Caki2 (cell line): ENCODE data around the gene UPP1. TPM values are rescaled to one million over a fixed set of nuclear protein-coding genes. Genes with fewer than 3 reads are reported as not detected.
"Not testable (repeated sequence)": the region's sequence is repeated elsewhere in the genome, so short reads cannot be mapped to it uniquely, and the experiment has no call there.

ENCODE experiments used
- DNase-seq: peaks from one replicate; pipeline ENCODE4 v3.0.0-alpha.2; 2015; ENCODE audit warnings: low read depth
- in situ Hi-C: cut with HindIII; loops from 2 replicates; pipeline ENCODE4 v1.10.0; 2016; ENCODE audit warnings: low sequenced_read_pairs, low pct_unique_long_range_greater_than_20kb, mixed read lengths
- total RNA-seq: library from RNA; depleted of rRNA; stranded (reverse); fragments of >200 nt; shearing (Covaris generic); gene quantifications from 2 replicates; pipeline ENCODE4 v1.2.3, GENCODE V29; 2014; ENCODE audit warnings: low replicate concordance; rRNA removed

The UPP1 gene
- total RNA-seq, 1 experiment from 2014 or later: 163 TPM

GRCh38 chr7:48140001-48140681 lies 51.1 kb downstream of the UPP1 start:
- peak; percentile 27 for DNase-seq
- in situ Hi-C loops: no loop called here

- no peak for DNase-seq
- in situ Hi-C loops: no loop called here
Measured at GRCh38 chr7:48141521-48141920, 52.5 kb downstream of the UPP1 start.

GRCh38 chr7:48144291-48144768 lies 55.3 kb downstream of the UPP1 start:
- in situ Hi-C loops: no loop called here
- DNase-seq: no peak

- no peak for DNase-seq
- in situ Hi-C loops: no loop called here
Measured at GRCh38 chr7:48147078-48147591, 58.1 kb downstream of the UPP1 start.

GRCh38 chr7:48147690-48148089 lies 58.6 kb downstream of the UPP1 start:
- DNase-seq, in situ Hi-C loops: not testable (repeated sequence)

- in situ Hi-C loops: no loop called here
- DNase-seq: no peak
Measured at GRCh38 chr7:48148311-48148710, 59.2 kb downstream of the UPP1 start.

- no peak for DNase-seq
- in situ Hi-C loops: no loop called here
Measured at GRCh38 chr7:48149058-48149457, 60.0 kb downstream of the UPP1 start.

- in situ Hi-C loops: no loop called here
- no peak for DNase-seq
Measured at GRCh38 chr7:48150086-48150485, 61.0 kb downstream of the UPP1 start.

- in situ Hi-C loops: no loop called here
- peak; percentile 23 for DNase-seq
Measured at GRCh38 chr7:48154792-48155413, 65.8 kb downstream of the UPP1 start.

Other genes with a start within 250 kb of the UPP1 start
- gene PKD1L1, start 140.8 kb upstream of the UPP1 start, total RNA-seq: not detected in 2 replicates
- 5.1 and 8.7 TPM in 2 replicates for gene HUS1, start 109.7 kb upstream of the UPP1 start, total RNA-seq
- gene SUN3, start 60.2 kb upstream of the UPP1 start, total RNA-seq: not detected in 2 replicates
- gene C7orf57, start 53.7 kb upstream of the UPP1 start, total RNA-seq: 0.26 and 1.6 TPM in 2 replicates
- gene ABCA13, start 82.2 kb downstream of the UPP1 start, total RNA-seq: 2.8 and 6.3 TPM in 2 replicates